Motor neuron (in vitro differentiated cells): Measurements from ENCODE around the gene OR10G8. TPM values are rescaled to one million over a fixed set of nuclear protein-coding genes. Genes with fewer than 3 reads are reported as not detected.

Experiments
- ATAC-seq, 8 experiments: fragments of 200-7000 bp; cut with Tn5 transposase; replicated peaks in 6 of 8; 2 replicates each; pipeline ENCODE4 v1.8.0; 2021; ENCODE audit warnings: mild to moderate bottlenecking in 8 of 8, moderate library complexity in 8 of 8
- H3K27ac ChIP-seq, 2 donors: fragments of 250-450 bp; sonication (Bioruptor Pico); 2 replicates each; pipeline ENCODE4 v1.9.0; 2021; ENCODE audit warnings: antibody characterized with exemption in 2 of 2, mild to moderate bottlenecking in 2 of 2, moderate library complexity in 1 of 2
- H3K4me1 ChIP-seq, 2 donors: fragments of 250-450 bp; sonication (Bioruptor Pico); replicated peaks in 1 of 2; 2 replicates each; pipeline ENCODE4 v1.6.1; 2021; ENCODE audit warnings: antibody characterized with exemption in 2 of 2, mild to moderate bottlenecking in 2 of 2, moderate library complexity in 1 of 2
- H3K4me3 ChIP-seq, 5 donors: fragments of 250-450 bp; sonication (Bioruptor Pico); 2 replicates each; pipeline ENCODE4 v1.9.0; 2021; ENCODE audit warnings: antibody characterized with exemption in 5 of 5, mild to moderate bottlenecking in 5 of 5, moderate library complexity in 4 of 5
- WGBS, 10 experiments: fragments of 450-650 bp; shearing (Covaris generic); methylation state at CpG; one replicate each; pipeline ENCODE4 v1.0.0; 2022; 5-methylcytosine and 5-hydroxymethylcytosine counted together
- in situ Hi-C, 9 experiments: fragments of 400-800 bp; cut with MboI; loops; one replicate each; pipeline ENCODE4 v1.15.0; 2021; ENCODE audit warnings: low sequenced_read_pairs in 9 of 9, low pct_unique_long_range_greater_than_20kb in 2 of 9; ENCODE audit not compliant: unreplicated experiment in 9 of 9
- total RNA-seq, 8 experiments: library from RNA; unstranded; fragments of 300-600 nt; gene quantifications; 2 replicates each; pipeline versions ENCODE4 v1.2.3 to v1.2.4, GENCODE V29; 2022

The OR10G8 gene
- total RNA-seq, 8 experiments from 2014 or later, result 0.17 TPM; not detected in 7

- in situ Hi-C loops, result loop anchor here in 3 of 9 experiments (25.0 kb wide), 1 partner anchor 518 kb away; no protein-coding TSS in a partner anchor
- no peaks in the 10 kb centered on the region for H3K4me1 ChIP-seq
- no peak overlapping the region for H3K4me3 ChIP-seq
- H3K27ac ChIP-seq, result no peak overlapping the region
- WGBS, 10 experiments, result 0 to 80% (median 60%) methylated on average over 1 to 20 of the region's 28 CpGs; no CpG with 5 or more reads in 1 of the 10 experiments
- ATAC-seq, result peak; percentile 24 to 100 (median 78)
These were observed 43.1 kb downstream of the OR10G8 start for GRCh38 chr11:124069429-124070401.

GRCh38 chr11:124070915-124071622 is 44.5 kb downstream of the OR10G8 start:
- peak in 7 of 8 experiments; percentile 9 to 54 (median 38) for ATAC-seq
- Histone ChIP-seq H3K4me3 (no peak overlapping the region), H3K27ac (no peak overlapping the region), H3K4me1 (no peaks in the 10 kb centered on the region)
- in situ Hi-C loops, result loop anchor here in 3 of 9 experiments (25.0 kb wide), 1 partner anchor 516 kb away; no protein-coding TSS in a partner anchor
- 0 to 8% (median 0%) methylated on average over 1 to 8 of the region's 8 CpGs; no CpG with 5 or more reads in 1 of the 10 experiments for WGBS, 10 experiments

GRCh38 chr11:124071623-124071948 is 45.0 kb downstream of the OR10G8 start:
- Histone ChIP-seq H3K4me3 (no peak overlapping the region), H3K27ac (no peak overlapping the region), H3K4me1 (no peaks in the 10 kb centered on the region)
- no peak for ATAC-seq
- in situ Hi-C loops, result loop anchor here in 3 of 9 experiments (25.0 kb wide), 1 partner anchor 516 kb away; no protein-coding TSS in a partner anchor
- 50 to 100% (median 83%) methylated on average over 1 to 4 of the region's 4 CpGs; no CpG with 5 or more reads in 5 of the 10 experiments for WGBS, 10 experiments

- in situ Hi-C loops, result loop anchor here in 3 of 9 experiments (25.0 kb wide), 1 partner anchor 515 kb away; no protein-coding TSS in a partner anchor
- 64 to 100% (median 89%) methylated on average over 1 to 8 of the region's 8 CpGs for whole genome bisulfite sequencing, 10 experiments
- Histone ChIP-seq H3K27ac (no peak overlapping the region), H3K4me1 (no peaks in the 10 kb centered on the region), H3K4me3 (no peak overlapping the region)
- no peak for ATAC-seq
These were observed 45.5 kb downstream of the OR10G8 start for GRCh38 chr11:124072147-124072546.

GRCh38 chr11:124074554-124074953 is 48.0 kb downstream of the OR10G8 start:
- 66 to 100% (median 85%) methylated on average over 2 to 5 of the region's 5 CpGs; no CpG with 5 or more reads in 4 of the 10 experiments for WGBS, 10 experiments
- Histone ChIP-seq H3K4me3 (no peak overlapping the region), H3K4me1 (no peaks in the 10 kb centered on the region), H3K27ac (no peak overlapping the region)
- ATAC-seq, result no peak
- in situ Hi-C loops, result loop anchor here in 3 of 9 experiments (25.0 kb wide), 1 partner anchor 513 kb away; no protein-coding TSS in a partner anchor

GRCh38 chr11:124075492-124075840 is 48.9 kb downstream of the OR10G8 start:
- in situ Hi-C loops, result loop anchor here in 2 of 9 experiments (25.0 kb wide), 2 partner anchors 112 to 512 kb away; partner anchors contain the start of gene OR10D3 (in 1 of the 2)
- Histone ChIP-seq H3K4me1 (no peaks in the 10 kb centered on the region), H3K27ac (no peak overlapping the region), H3K4me3 (no peak overlapping the region)
- no peak for ATAC-seq
- 100% methylated on average over 1 of the region's 6 CpGs; no CpG with 5 or more reads in 8 of the 10 experiments for whole genome bisulfite sequencing, 10 experiments

GRCh38 chr11:124075841-124076651 is 49.4 kb downstream of the OR10G8 start:
- WGBS, 10 experiments, result 0 to 91% (median 80%) methylated on average over 1 to 13 of the region's 36 CpGs; no CpG with 5 or more reads in 5 of the 10 experiments
- in situ Hi-C loops, result loop anchor here in 2 of 9 experiments (25.0 kb wide), 2 partner anchors 111 to 511 kb away; partner anchors contain the start of gene OR10D3 (in 1 of the 2)
- no peaks in the 10 kb centered on the region for H3K4me1 ChIP-seq
- peak in 4 of 8 experiments; percentile 45 to 91 (median 69) for ATAC-seq
- no peak overlapping the region for H3K4me3 ChIP-seq
- H3K27ac ChIP-seq, result no peak overlapping the region

- 17 to 100% (median 93%) methylated on average over 1 of the region's 1 CpG; no CpG with 5 or more reads in 1 of the 10 experiments for WGBS, 10 experiments
- no peak overlapping the region for H3K4me3 ChIP-seq
- H3K27ac ChIP-seq, result no peak overlapping the region
- no peaks in the 10 kb centered on the region for H3K4me1 ChIP-seq
- ATAC-seq, result no peak
- in situ Hi-C loops, result loop anchor here in 2 of 9 experiments (25.0 kb wide), 2 partner anchors 110 to 510 kb away; partner anchors contain the start of gene OR10D3 (in 1 of the 2)
These were observed 50.7 kb downstream of the OR10G8 start for GRCh38 chr11:124077266-124077665.

GRCh38 chr11:124078591-124078990 is 52.0 kb downstream of the OR10G8 start:
- WGBS, 10 experiments, result 51 to 100% (median 83%) methylated on average over 1 to 2 of the region's 2 CpGs; no CpG with 5 or more reads in 1 of the 10 experiments
- no peak for ATAC-seq

GRCh38 chr11:124079631-124080326 is 53.2 kb downstream of the OR10G8 start:
- peak in 1 of 8 experiments; percentile 72 for ATAC-seq
- H3K27ac ChIP-seq, result no peak overlapping the region
- H3K4me1 ChIP-seq, result no peaks in the 10 kb centered on the region
- H3K4me3 ChIP-seq, result no peak overlapping the region
- 52 to 100% (median 77%) methylated on average over 1 to 8 of the region's 8 CpGs for WGBS, 10 experiments
- in situ Hi-C loops, result loop anchor here in 2 of 9 experiments (25.0 kb wide), 2 partner anchors 108 to 508 kb away; partner anchors contain the start of gene OR10D3 (in 1 of the 2)

More at GRCh38 chr11:124078591-124078990, 52.0 kb downstream of the OR10G8 start:
- in situ Hi-C loops, result loop anchor here in 2 of 9 experiments (25.0 kb wide), 2 partner anchors 109 to 509 kb away; partner anchors contain the start of gene OR10D3 (in 1 of the 2)
- H3K4me1 ChIP-seq, result no peaks in the 10 kb centered on the region
- no peak overlapping the region for H3K4me3 ChIP-seq
- H3K27ac ChIP-seq, result no peak overlapping the region
